Measurements from ENCODE around the gene DHRS1. TPM values are rescaled to one million over a fixed set of nuclear protein-coding genes. Genes with fewer than 3 reads are reported as not detected.
A peak's percentile ranks its signal among the peaks of the same experiment; 100 is the strongest.

Gene DHRS1
- total RNA-seq, 2 donors from 2014 or later, result 13.3 to 17.7 TPM

DNA sequence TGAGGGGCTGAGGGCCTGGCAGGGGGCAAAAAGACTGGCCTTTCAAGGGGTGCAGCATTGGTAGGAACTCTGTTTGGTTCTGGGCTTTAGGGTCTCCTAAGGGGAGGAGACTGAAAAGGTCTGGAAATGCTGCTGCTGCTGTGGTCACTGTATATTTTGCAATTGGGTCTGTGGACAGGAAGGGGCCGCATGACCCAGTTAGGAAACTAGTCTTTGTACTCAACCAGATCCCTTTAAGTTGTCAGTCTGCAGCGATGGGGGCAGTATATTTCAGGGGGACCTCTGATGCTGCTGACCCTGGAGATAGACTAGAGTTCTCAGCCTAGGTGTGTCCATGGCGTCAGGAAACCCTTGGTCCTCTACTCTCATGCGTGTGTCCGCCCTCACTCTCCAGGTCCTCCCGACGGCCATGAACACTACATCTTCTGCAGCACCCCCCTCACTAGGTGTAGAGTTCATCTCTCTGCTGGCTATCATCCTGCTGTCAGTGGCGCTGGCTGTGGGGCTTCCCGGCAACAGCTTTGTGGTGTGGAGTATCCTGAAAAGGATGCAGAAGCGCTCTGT, 15.7 kb upstream of the DHRS1 start:
- peaks cover 0 to 20% of the 10 kb centered on the region in 2 donors for H3K36me3 Mint-ChIP-seq
- ATAC-seq, result no peak
- no peak overlapping the region for H3K27ac Mint-ChIP-seq
- H3K9me3 Mint-ChIP-seq, result no peaks in the 10 kb centered on the region
- DNase-seq (ENCODE audit: low spot score in 2 of 2), result no peak

GRCh38 chr14:24314377-24315193, 15.0 kb upstream of the DHRS1 start:
- H3K9me3 Mint-ChIP-seq, result no peaks in the 10 kb centered on the region
- no peak for DNase-seq (ENCODE audit: low spot score in 2 of 2)
- peak overlapping the region; percentile 58 to 74 for H3K27ac Mint-ChIP-seq
- ATAC-seq, result no peak
- H3K36me3 Mint-ChIP-seq, result peaks cover 0 to 20% of the 10 kb centered on the region in 2 donors

DNA sequence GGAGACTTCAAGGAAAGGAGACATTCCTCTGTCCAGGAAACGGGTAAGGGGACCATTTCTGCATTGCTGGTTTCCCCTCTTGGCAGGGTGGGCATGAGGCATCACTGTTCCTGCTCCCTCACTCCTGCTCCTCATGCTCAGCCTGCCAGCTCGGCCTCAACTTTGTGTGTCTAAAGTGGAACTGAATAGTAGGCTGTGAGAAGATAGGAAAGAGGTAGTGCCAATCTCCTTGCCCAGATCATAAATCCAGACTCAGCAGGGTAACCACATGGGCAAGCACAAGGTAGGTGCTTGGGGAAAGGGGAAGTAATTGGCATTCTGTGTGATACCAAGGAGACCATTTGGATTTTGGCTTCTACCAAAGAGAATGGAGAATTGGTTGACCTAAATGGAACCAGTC, 14.3 kb upstream of the DHRS1 start:
- no peak for DNase-seq (ENCODE audit: low spot score in 2 of 2)
- Mint-ChIP-seq H3K9me3 (no peaks in the 10 kb centered on the region), H3K27ac (peak overlapping the region; percentile 58 to 74), H3K36me3 (peaks cover 0 to 20% of the 10 kb centered on the region in 2 donors)
- no peak for ATAC-seq

GRCh38 chr14:24312736-24313507, 13.3 kb upstream of the DHRS1 start:
- DNase-seq (ENCODE audit: low spot score in 2 of 2) (no peak), ATAC-seq (peak in 1 of 2 donors; percentile 38)
- H3K9me3 Mint-ChIP-seq, result no peaks in the 10 kb centered on the region
- H3K27ac Mint-ChIP-seq, result peak overlapping the region; percentile 56 to 58
- H3K36me3 Mint-ChIP-seq, result peaks cover 0 to 19% of the 10 kb centered on the region in 2 donors

GRCh38 chr14:24311837-24312615, 12.4 kb upstream of the DHRS1 start:
- Mint-ChIP-seq H3K9me3 (no peaks in the 10 kb centered on the region), H3K36me3 (peaks cover 0 to 12% of the 10 kb centered on the region in 2 donors), H3K27ac (peak overlapping the region; percentile 47 to 58)
- DNase-seq (ENCODE audit: low spot score in 2 of 2) (no peak), ATAC-seq (no peak)

- ATAC-seq (peak; percentile 78 to 88), DNase-seq (ENCODE audit: low spot score in 2 of 2) (peak; percentile 55 to 77)
- peaks cover 0 to 12% of the 10 kb centered on the region in 2 donors for H3K36me3 Mint-ChIP-seq
- peak within 1 kb of the TSS; percentile 47 to 52 for H3K27ac Mint-ChIP-seq
- H3K9me3 Mint-ChIP-seq, result no peaks in the 10 kb centered on the region
Measured at GRCh38 chr14:24310646-24311604, 11.3 kb upstream of the DHRS1 start, which contains the start of gene LTB4R. Gene LTB4R (plus strand): TSS chr14:24311502. CDS start chr14:24315652, 4,150 bp downstream.

DNA sequence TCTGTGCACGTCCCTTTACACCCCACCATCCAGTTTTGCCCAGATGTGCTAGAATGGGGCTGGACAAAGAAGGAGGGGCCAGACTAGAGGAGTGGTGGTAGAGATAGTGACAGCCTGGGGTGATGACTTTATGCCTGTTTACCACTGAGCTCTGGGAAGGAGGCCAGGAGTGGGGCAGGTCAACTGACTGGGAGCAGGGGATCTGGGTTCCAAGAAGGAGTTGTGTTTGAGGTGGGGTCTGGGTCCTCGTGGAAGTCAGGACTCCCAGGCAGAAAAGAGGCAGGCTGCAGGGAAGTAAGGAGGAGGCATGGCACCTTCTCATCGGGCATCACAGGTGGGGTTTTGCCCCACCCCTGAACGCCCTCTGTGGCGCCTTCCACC, 10.7 kb upstream of the DHRS1 start:
- ATAC-seq, result no peak
- Mint-ChIP-seq H3K36me3 (peaks cover 0 to 12% of the 10 kb centered on the region in 2 donors), H3K9me3 (no peaks in the 10 kb centered on the region), H3K27ac (peak overlapping the region in 1 of 2 donors; percentile 23)
- no peak for DNase-seq (ENCODE audit: low spot score in 2 of 2)

DNA sequence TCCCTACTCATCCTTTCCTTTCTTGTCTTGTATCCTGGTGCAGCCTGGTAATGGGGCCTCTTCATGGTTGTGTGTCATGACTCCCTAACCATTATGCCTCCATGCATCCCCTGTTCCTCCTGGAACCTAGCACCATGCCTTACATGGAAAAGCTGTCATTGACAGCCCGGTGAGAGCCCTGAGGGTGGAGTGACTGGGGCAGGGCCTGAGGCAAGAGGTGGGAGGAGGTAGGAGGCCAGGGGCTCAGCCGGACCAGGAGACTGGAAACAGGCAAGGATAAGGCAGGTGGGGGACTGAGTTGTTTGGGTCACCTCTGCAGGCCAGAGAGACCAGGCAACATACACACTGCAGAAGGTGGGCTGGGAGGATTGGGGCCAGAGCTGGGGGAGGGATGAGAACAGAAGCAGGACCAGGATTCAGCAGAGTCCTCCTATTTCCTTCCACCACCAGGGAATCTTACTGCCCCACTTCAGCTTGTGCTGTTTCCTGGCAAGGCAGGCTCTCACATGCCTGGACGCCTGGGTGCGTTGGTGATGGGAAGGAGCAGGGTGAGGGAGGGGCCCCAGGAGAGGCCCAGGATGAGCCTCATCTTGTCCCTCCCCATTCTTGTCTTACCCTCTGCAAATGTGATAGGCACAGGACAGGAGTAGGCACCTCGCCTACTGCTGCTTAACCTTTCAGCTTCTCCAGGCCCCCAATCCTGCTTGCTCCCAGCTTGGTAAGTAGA, 10.1 kb upstream of the DHRS1 start, which contains the start of gene LTB4R2:
Gene LTB4R2, plus strand, starts transcription at position 603 of the 727 bp plus-strand sequence. CDS start 525 bp downstream, outside the sequence.
- ATAC-seq (no peak), DNase-seq (ENCODE audit: low spot score in 2 of 2) (no peak)
- H3K36me3 Mint-ChIP-seq, result peaks cover 5 to 12% of the 10 kb centered on the region in 2 donors
- H3K9me3 Mint-ChIP-seq, result no peaks in the 10 kb centered on the region
- peak within 1 kb of the TSS; percentile 23 to 55 for H3K27ac Mint-ChIP-seq

DNA sequence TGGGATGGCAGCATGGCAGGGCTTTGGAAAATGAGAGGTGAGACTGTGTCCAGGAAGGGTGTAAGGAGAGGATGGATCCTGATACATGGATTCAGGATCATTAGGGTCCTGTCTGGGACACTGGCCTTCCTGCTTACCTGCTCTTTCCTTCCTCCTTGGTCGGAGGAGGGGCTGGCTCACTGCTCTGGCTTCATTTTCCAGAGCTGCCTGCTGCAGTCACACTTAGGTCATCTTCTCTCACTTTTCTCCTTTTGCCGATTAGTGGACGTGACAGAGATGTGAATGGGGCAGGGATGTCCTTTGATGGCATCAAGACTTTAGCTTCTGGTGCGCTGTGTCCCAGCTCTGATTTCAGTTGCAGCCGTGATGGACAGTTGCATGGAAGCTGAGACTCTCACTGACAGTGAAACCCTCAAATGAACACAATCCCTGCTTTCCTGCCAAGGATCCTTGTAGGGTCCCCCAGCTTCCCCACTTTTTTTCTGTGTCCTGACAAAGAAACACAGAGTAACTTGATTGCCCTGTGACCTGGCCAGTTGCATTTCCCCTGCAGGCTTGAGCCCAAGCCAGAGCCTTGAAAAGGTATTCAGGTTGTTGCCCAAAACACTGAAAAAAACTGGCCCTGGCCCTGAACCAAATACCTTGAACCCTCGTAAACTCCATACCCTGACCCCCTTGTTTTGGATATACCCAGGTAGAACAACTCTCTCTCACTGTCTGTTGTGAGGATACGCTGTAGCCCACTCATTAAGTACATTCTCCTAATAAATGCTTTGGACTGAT, 9.0 kb upstream of the DHRS1 start:
- ATAC-seq (no peak), DNase-seq (ENCODE audit: low spot score in 2 of 2) (no peak)
- Mint-ChIP-seq H3K9me3 (no peaks in the 10 kb centered on the region), H3K36me3 (peaks cover 10 to 12% of the 10 kb centered on the region in 2 donors), H3K27ac (peak overlapping the region; percentile 3 to 10)

- peaks cover 10 to 12% of the 10 kb centered on the region in 2 donors for H3K36me3 Mint-ChIP-seq
- DNase-seq (ENCODE audit: low spot score in 2 of 2) (peak in 1 of 2 donors; percentile 69), ATAC-seq (no peak)
- peak within 1 kb of the TSS; percentile 3 to 10 for H3K27ac Mint-ChIP-seq
- H3K9me3 Mint-ChIP-seq, result no peaks in the 10 kb centered on the region
Measured at GRCh38 chr14:24307575-24308341, 8.2 kb upstream of the DHRS1 start, which contains the start of gene CIDEB. Gene CIDEB (minus strand): TSS chr14:24307977. CDS start chr14:24307858, 119 bp downstream.

DNA sequence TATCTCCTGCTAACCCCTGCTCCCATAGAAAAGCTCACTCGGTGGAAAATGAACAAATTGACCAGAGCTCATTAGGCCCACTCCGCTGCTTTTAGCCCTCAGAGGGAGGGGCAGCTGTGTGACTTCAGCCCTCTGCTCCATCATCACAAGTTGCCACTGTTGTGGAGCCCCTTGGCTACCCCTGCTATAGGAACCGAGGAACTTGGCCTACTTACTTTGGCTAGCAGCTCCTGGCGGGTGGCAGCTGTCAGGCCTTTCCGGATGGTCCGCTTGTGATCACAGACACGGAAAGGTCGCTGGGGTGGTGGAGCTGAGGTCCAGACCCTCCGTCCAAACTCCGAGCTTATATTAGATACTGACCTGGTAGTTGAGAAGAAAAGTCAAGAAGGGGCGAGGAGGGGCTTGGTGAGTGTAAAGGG, 7.6 kb upstream of the DHRS1 start:
- DNase-seq (ENCODE audit: low spot score in 2 of 2) (no peak), ATAC-seq (no peak)
- H3K9me3 Mint-ChIP-seq, result no peaks in the 10 kb centered on the region
- H3K27ac Mint-ChIP-seq, result peak overlapping the region in 1 of 2 donors; percentile 10
- H3K36me3 Mint-ChIP-seq, result peaks cover 10% of the 10 kb centered on the region in 2 donors

DNA sequence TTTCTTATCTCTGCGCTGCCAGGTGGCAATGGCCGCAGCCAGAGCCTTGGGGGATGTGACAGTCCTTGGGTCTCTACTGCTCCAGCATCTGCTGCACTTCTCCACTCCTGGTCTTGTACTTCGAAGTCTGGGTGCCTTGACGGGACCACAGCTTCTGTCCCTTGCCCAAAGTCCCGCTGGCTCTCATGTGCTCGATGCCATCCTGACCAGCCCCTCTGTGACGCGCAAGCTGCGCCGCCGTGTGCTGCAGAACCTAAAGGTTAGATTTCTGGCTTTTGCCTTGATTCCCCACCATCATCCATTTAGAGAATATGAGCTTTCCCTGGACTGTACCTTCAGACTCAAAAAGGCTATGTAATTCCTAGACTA, 4.4 kb upstream of the DHRS1 start:
- H3K9me3 Mint-ChIP-seq, result no peaks in the 10 kb centered on the region
- peaks cover 7 to 14% of the 10 kb centered on the region in 2 donors for H3K36me3 Mint-ChIP-seq
- no peak for DNase-seq (ENCODE audit: low spot score in 2 of 2)
- no peak for ATAC-seq
- H3K27ac Mint-ChIP-seq, result peak overlapping the region; percentile 19 to 24

- DNase-seq (ENCODE audit: low spot score in 2 of 2) (no peak), ATAC-seq (no peak)
- peak overlapping the region in 1 of 2 donors; percentile 93 for H3K27ac Mint-ChIP-seq
- H3K9me3 Mint-ChIP-seq, result no peaks in the 10 kb centered on the region
- H3K36me3 Mint-ChIP-seq, result peaks cover 16 to 18% of the 10 kb centered on the region in 2 donors
Measured at GRCh38 chr14:24300326-24300980, 873 bp upstream of the DHRS1 start.

All from activated naive CD4-positive, alpha-beta T cell treated with anti-CD3 and anti-CD28 coated beads, Interleukin-2, amount 50 U/mL, for 72 hours (primary cell).